ENCODE results near the gene SMAD5.

SMAD5 gene

GRCh38 chr5:136192526-136193321, 60.1 kb downstream of the SMAD5 start, which contains the start of gene SMIM32:
Gene SMIM32, minus strand, starts transcription at chr5:136193162. Its CDS starts 638 bp downstream, at chr5:136192524.
- TF ChIP-seq, protein P1, sequence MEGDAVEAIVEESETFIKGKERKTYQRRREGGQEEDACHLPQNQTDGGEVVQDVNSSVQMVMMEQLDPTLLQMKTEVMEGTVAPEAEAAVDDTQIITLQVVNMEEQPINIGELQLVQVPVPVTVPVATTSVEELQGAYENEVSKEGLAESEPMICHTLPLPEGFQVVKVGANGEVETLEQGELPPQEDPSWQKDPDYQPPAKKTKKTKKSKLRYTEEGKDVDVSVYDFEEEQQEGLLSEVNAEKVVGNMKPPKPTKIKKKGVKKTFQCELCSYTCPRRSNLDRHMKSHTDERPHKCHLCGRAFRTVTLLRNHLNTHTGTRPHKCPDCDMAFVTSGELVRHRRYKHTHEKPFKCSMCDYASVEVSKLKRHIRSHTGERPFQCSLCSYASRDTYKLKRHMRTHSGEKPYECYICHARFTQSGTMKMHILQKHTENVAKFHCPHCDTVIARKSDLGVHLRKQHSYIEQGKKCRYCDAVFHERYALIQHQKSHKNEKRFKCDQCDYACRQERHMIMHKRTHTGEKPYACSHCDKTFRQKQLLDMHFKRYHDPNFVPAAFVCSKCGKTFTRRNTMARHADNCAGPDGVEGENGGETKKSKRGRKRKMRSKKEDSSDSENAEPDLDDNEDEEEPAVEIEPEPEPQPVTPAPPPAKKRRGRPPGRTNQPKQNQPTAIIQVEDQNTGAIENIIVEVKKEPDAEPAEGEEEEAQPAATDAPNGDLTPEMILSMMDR (IDR thresholded peaks at IDR 0.05; ENCODE audit: insufficient read depth, low read depth, low read length, missing control alignments), result no peak
- no peak for DNase-seq (ENCODE audit: low read depth)
- no peak within 1 kb of the TSS for H3K4me3 ChIP-seq (ENCODE audit: low read depth, low read length)

DNA sequence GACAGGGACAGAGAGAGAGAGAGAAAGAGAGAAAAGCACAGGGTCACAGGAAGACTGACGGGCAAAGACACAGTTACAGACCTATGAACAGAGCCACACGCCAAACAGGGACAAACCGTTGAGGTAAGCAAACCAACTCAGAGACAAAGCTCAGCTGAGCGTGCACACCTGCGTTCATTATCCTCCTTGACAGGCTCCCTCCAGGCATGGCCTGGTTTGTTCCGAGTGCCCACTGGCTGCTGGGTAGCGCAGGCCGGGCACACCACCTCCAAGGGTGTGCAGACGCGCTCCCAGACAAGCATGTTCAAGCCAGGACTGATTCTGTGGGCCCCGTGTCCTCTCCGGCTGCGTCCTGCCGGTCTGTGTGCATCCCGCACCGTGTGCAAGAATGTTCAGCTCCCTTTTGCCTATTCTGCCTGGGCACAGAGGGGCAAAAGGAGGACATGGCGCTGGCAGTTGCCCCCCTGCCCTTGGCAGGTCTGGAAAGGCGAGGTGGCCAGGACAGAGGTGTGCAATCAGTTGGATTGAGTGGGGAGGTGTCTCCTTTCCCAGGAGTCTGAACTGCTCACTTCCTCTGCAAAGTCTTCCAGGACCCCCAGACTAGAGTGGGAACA, 60.8 kb downstream of the SMAD5 start:
- no peak overlapping the region for H3K4me3 ChIP-seq (ENCODE audit: low read depth, low read length)
- DNase-seq (ENCODE audit: low read depth), result no peak
- TF ChIP-seq, protein P1 (IDR thresholded peaks at IDR 0.05; ENCODE audit: insufficient read depth, low read depth, low read length, missing control alignments), result no peak

GRCh38 chr5:136194576-136194975, 61.9 kb downstream of the SMAD5 start:
- no peak overlapping the region for H3K4me3 ChIP-seq (ENCODE audit: low read depth, low read length)
- TF ChIP-seq, protein P1 (IDR thresholded peaks at IDR 0.05; ENCODE audit: insufficient read depth, low read depth, low read length, missing control alignments), result no peak
- no peak for DNase-seq (ENCODE audit: low read depth)

- H3K4me3 ChIP-seq (ENCODE audit: low read depth, low read length), result no peak overlapping the region
- no peak for DNase-seq (ENCODE audit: low read depth)
- TF ChIP-seq, protein P1 (IDR thresholded peaks at IDR 0.05; ENCODE audit: insufficient read depth, low read depth, low read length, missing control alignments), result no peak
Observed at GRCh38 chr5:136195971-136196820, 63.6 kb downstream of the SMAD5 start.

DNA sequence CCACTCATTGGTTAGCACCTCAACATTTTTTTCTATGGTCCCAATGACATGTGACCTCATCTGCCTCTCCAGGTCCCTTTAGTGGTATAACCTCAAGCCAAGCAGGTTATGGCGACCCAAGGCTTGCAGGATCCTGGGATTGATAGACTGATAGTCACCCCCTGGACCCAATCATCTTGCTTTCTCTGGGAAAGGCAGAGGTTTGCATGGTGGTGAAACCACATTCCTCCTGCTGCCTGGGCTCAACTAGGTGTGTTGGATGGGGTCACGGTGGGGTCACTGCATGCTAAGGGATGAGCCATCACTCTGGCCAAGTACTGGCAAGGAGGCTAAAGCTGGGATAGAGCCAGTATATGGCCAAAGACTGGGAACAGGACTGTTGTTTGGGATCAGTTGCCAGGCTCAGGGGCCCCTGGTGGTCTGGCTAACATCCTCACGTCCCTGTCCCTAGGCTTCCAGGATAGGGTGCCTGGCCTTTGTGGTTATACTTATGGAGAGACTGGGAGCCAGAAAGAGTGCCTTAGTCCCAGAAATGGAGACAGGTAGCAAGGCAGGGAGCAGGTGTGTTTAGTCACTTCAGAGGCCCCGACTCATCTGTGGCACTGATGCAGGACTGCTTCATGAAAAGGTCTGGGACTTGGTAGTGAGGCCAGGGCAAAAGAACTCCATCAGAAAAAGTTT, 65.0 kb downstream of the SMAD5 start:
- TF ChIP-seq, protein P1 (IDR thresholded peaks at IDR 0.05; ENCODE audit: insufficient read depth, low read depth, low read length, missing control alignments), result no peak
- H3K4me3 ChIP-seq (ENCODE audit: low read depth, low read length), result no peak overlapping the region
- no peak for DNase-seq (ENCODE audit: low read depth)

DNA sequence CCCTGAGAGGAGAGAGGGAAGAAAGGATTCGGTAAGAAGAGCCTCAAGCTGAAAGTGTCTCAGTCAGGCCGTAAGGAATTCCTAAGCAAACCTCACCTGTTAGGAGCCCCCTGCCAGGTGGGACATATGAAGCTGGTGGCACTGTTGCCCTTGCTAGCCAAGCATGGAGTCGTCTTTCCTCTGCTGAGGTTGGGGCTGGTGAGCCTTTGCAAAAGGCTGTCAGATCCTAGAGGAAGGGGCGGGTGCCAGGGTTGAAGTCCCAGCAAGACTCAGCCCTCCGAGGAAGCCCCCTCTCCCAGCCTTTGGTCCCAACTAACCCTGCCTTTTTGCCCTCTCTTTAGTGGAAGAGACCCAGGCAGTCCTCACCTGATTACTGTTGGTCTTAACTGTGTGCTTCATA, 65.8 kb downstream of the SMAD5 start:
- no peak for DNase-seq (ENCODE audit: low read depth)
- no peak overlapping the region for H3K4me3 ChIP-seq (ENCODE audit: low read depth, low read length)
- TF ChIP-seq, protein P1 (IDR thresholded peaks at IDR 0.05; ENCODE audit: insufficient read depth, low read depth, low read length, missing control alignments), result no peak

Measured in GM12865 (cell line).